OCI-M2 (cell line): ENCODE results near the gene CTBS.

Experiments used
- DNase-seq: peaks from one replicate; lab custom pipeline; 2025; ENCODE audit not compliant: unreplicated experiment; lab: John Stamatoyannopoulos, UW

Gene CTBS

GRCh38 chr1:84506729-84507453 is 67.3 kb downstream of the CTBS start:
- DNase-seq: no peak

- peak; percentile 88 for DNase-seq
Measured at GRCh38 chr1:84506002-84506728, 68.1 kb downstream of the CTBS start, which contains the start of the genes GNG5 and SPATA1. GNG5 (minus strand) TSS chr1:84506581; CDS start chr1:84506091, 490 bp downstream. SPATA1 (plus strand) TSS chr1:84506386; CDS start chr1:84516360, 9,974 bp downstream.

GRCh38 chr1:84505493-84506001 is 68.7 kb downstream of the CTBS start:
- no peak for DNase-seq

GRCh38 chr1:84504580-84505492 is 69.4 kb downstream of the CTBS start:
- no peak for DNase-seq

DNA sequence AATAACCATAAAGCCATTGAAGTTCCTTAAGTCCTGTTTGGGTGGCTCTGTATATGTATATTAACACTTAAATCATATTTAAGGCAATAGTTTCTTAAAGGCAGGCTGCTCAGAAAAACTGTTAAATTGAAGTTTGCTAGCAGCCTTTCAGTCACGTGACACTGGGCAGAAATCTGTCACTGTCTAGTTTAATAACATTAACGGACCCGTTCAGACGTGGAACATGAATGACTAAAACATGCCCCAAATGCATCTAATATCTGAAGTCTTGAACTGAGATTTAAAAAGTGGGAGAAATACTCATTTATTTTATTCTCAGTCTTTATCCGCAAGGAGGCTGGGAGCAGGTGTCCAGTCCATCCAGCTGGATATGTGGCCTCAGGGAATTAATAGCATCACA is 71.3 kb downstream of the CTBS start:
- DNase-seq: no peak
